IPS-20b (cell line): ENCODE results near the gene ATG2B.

Source experiments
- H3K27ac ChIP-seq: one replicate; pipeline ENCODE4 v1.5.1; 2013; ENCODE audit warnings: low read length
- H3K27me3 ChIP-seq: 2 replicates; pipeline ENCODE4 v1.6.1; 2013; ENCODE audit warnings: mild to moderate bottlenecking, low read length, inconsistent platforms; ENCODE audit not compliant: insufficient read depth
- H3K36me3 ChIP-seq: 2 replicates; pipeline ENCODE4 v1.6.1; 2013; ENCODE audit warnings: low read depth, mild to moderate bottlenecking, inconsistent platforms, low read length, moderate library complexity; ENCODE audit not compliant: insufficient read depth
- H3K4me1 ChIP-seq: 2 replicates; pipeline ENCODE4 v1.6.1; 2013; ENCODE audit warnings: mild to moderate bottlenecking, control low read depth, inconsistent platforms, low read length, moderate library complexity; ENCODE audit not compliant: insufficient read depth
- H3K4me3 ChIP-seq: 2 replicates; pipeline ENCODE4 v1.5.1; 2013; ENCODE audit warnings: mild to moderate bottlenecking, low read length, inconsistent platforms
- H3K9ac ChIP-seq: 2 replicates; pipeline ENCODE4 v1.6.1; 2013; ENCODE audit warnings: low read depth, mild to moderate bottlenecking, inconsistent platforms, low read length, moderate library complexity
- H3K9me3 ChIP-seq: 2 replicates; pipeline ENCODE4 v1.6.1; 2013; ENCODE audit warnings: mild to moderate bottlenecking, low read depth, low read length, inconsistent platforms; ENCODE audit not compliant: insufficient read depth

ATG2B gene

DNA sequence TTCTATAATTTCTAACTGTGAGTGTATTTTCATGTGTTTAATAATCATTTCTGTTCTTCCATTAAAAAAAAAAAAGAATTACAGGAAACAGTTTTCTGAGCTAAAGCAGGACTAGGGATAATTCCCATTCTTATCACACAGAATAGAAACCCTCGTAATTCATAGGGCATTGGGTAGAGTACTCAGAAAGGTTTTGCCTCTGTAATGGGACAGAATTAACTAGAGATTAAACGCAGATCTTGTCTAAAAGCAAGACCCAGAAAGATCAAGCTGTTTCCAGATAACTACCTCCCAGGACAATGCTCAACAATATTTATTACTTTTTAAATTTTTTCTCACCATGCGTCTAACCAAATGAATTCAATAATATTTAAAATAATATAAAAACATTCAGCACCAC lies 10.4 kb upstream of the ATG2B start:
- H3K36me3 ChIP-seq: no peaks in the 10 kb centered on the region
- H3K4me1 ChIP-seq: no peaks in the 10 kb centered on the region
- no peak overlapping the region for H3K9ac ChIP-seq
- H3K9me3 ChIP-seq: no peaks in the 10 kb centered on the region
- H3K27ac ChIP-seq: no peak overlapping the region
- no peaks in the 10 kb centered on the region for H3K27me3 ChIP-seq
- H3K4me3 ChIP-seq: no peak overlapping the region

DNA sequence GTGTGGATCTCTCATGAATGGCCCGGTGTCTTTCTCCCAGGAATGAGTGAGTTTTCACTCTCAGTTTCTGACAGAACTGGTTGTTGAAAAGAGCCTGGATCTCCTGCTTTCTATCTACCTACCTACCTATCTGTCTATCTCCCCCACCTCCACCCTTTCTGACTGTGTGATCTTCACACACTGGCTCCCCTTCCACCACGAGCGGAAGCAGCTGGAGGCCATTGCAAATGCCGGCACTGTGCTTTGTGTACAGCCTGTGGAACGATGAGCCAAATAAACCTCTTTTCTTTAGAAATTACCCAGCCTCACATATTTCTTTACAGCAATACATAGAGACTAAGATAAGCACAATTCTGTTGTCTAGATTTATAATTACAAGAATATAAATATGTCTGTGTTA lies 7.4 kb upstream of the ATG2B start:
- no peak overlapping the region for H3K27ac ChIP-seq
- no peaks in the 10 kb centered on the region for H3K27me3 ChIP-seq
- H3K4me3 ChIP-seq: no peak overlapping the region
- H3K9me3 ChIP-seq: no peaks in the 10 kb centered on the region
- H3K4me1 ChIP-seq: no peaks in the 10 kb centered on the region
- no peak overlapping the region for H3K9ac ChIP-seq
- no peaks in the 10 kb centered on the region for H3K36me3 ChIP-seq

DNA sequence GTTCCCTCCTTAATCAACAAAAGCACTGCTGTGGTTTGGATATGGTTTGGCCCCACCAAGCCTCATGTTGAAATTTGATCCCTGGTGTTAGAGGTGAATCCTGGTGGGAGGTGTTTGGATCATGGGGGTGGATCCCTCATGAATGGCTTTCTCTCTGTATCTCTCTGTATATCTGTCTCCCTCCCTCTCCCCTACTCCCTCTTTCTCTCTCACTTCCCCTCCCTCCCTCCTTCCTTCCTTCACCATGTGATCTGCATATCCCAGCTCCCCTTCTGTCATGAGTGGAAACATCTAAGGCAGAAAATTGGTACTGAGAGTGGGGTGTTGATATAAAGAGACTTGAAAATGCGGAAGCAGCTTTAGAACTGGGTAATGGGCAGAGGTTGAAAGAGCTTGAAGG lies 5.4 kb upstream of the ATG2B start:
- H3K27me3 ChIP-seq: no peaks in the 10 kb centered on the region
- H3K4me1 ChIP-seq: no peaks in the 10 kb centered on the region; the same call in 1 of the 2 replicates
- no peak overlapping the region for H3K9ac ChIP-seq
- H3K36me3 ChIP-seq: no peaks in the 10 kb centered on the region
- H3K27ac ChIP-seq: no peak overlapping the region
- H3K9me3 ChIP-seq: no peaks in the 10 kb centered on the region
- no peak overlapping the region for H3K4me3 ChIP-seq

DNA sequence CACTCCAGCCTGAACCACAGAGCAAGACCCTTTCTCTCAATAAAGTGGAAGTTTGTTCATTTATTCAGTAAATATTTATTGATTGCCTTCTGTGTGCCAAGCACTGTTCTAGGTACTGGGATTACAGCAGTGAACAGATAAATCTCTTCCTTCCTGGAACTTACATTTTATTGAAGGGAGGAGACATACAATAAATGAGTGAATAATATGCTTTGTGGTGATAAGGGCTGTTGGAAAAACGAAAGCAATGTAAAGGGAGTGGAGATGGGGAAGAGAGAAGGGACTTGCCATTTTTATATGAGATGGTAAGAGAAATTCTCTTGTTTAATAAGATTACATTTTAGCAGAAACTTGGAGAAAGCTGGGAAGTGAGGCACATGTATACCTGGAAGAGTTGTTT lies 1.8 kb upstream of the ATG2B start:
- Histone ChIP-seq H3K9me3 (no peaks in the 10 kb centered on the region), H3K9ac (no peak overlapping the region), H3K36me3 (no peaks in the 10 kb centered on the region), H3K27me3 (no peaks in the 10 kb centered on the region), H3K27ac (no peak overlapping the region), H3K4me3 (peak overlapping the region; percentile 86), H3K4me1 (peaks cover 15% of the 10 kb centered on the region)

DNA sequence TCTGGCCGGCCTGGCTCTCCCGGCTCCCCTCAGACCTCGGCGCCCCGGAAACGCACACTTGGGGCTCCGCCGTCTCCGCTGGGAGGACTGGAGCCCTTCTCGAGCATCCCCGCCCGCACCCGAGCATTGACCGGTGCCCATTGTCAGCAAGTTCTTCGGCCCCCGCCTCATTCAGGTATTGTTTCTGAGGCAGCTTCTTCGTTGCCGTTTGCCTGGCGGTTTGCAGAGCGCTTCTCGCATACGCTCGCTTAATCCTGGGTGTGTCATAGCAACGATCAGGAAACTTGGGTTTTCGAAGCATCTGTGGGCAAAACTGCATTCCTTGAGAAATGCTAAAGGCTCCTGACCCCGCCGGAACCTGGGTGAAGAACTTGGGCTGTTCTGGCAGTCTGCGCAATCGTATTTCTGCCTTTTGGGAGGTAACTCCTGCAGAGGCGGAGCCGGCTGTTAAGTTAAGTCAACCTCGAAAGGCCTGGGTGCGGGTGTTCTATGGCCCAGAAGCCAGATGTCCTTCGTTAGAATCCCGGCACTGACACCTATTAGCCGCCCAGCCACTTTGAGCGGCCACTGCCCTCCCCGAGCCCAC lies 703 bp upstream of the ATG2B start:
- Histone ChIP-seq H3K4me1 (peaks cover 15% of the 10 kb centered on the region), H3K36me3 (no peaks in the 10 kb centered on the region), H3K27ac (no peak overlapping the region), H3K27me3 (no peaks in the 10 kb centered on the region), H3K4me3 (peak overlapping the region; percentile 86), H3K9me3 (no peaks in the 10 kb centered on the region), H3K9ac (peak overlapping the region; percentile 75; the same call in 1 of the 2 replicates)

DNA sequence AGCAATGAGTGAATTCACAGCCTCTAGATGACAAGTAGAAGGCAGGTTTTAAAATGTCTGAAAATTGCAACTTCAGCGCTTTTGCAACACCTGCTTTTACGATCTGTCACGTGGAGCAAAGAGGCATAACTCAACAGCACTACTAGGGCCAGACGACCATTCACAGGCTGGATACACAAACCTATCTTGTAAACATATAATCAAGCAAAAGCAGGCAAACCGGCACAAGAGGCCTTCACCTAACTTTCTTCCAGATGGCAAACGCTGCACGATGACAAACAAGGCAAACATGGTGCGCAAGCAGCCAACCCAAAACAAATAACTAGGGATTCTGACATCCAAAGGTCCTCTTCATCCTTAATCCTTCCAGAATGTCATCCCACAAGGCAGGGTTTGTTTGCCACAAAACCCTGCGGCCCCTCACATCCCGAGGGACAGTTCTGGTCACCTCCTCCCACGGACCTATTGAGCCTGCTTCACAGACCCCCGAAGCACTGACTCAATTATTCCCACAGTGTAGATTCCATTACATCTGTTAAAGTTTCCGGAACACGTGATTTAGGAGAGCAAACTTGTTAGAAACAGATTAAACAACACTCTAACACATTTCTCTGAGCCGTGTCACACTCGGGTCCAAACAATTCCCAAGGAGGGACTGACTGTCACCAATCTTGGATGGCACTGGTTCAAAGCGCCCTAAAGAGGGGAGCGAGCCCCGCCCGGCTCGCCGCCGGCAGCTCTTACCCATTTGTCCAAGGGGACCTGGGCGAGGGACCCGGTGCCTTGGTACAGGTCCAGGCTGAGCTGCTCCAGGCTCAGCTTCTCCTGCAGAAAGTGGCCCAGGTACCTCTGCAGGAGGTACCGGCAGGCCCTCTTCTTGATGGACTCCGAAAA lies 823 bp downstream of the ATG2B start:
- peak overlapping the region; percentile 86 for H3K9ac ChIP-seq
- H3K27me3 ChIP-seq: no peaks in the 10 kb centered on the region
- no peak overlapping the region for H3K27ac ChIP-seq
- no peaks in the 10 kb centered on the region for H3K9me3 ChIP-seq
- H3K36me3 ChIP-seq: no peaks in the 10 kb centered on the region
- H3K4me1 ChIP-seq: peaks cover 15% of the 10 kb centered on the region
- peak overlapping the region; percentile 96 for H3K4me3 ChIP-seq

DNA sequence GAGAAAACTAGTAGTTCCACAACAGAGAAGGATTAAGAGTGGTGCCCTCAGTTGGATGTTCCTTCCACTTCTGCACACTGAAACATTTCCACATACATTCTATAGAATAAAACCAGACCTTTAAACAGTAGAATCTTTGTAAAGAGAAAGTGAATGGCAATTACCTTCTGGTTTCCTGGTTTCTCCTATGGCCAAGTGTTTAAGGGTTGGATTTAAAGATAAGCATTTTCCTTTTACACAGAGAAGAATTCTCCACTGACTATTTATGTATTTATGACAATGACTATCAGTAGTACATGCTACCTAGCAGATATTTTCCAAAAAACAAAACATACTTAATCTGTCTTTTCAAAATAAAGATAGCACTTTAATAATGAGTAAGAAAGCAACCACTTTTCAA lies 3.2 kb downstream of the ATG2B start:
- Histone ChIP-seq H3K36me3 (no peaks in the 10 kb centered on the region), H3K9me3 (no peaks in the 10 kb centered on the region), H3K27ac (no peak overlapping the region), H3K27me3 (no peaks in the 10 kb centered on the region), H3K4me3 (no peak overlapping the region), H3K9ac (no peak overlapping the region), H3K4me1 (peaks cover 15% of the 10 kb centered on the region)

DNA sequence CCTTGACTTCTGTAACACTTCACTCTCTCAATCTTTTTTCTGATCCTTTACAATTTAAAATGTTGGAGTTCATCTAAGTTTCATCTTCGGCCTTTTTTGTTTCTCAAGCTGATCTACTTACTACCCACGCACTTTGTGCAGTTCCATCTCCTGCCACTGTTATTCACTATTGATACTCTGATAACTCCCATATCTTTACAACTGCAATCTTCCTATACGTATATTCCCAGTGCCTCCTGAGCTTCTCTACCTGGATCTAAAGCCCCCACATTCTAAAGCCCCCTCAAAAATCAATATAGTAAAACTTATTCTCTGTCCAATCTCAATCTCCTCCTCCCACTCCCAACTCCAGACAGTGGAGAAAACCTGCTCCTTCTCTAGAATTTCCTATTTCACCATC lies 5.9 kb downstream of the ATG2B start:
- H3K4me3 ChIP-seq: no peak overlapping the region
- no peak overlapping the region for H3K9ac ChIP-seq
- no peak overlapping the region for H3K27ac ChIP-seq
- H3K27me3 ChIP-seq: no peaks in the 10 kb centered on the region
- no peaks in the 10 kb centered on the region for H3K36me3 ChIP-seq
- H3K4me1 ChIP-seq: peaks cover 14% of the 10 kb centered on the region
- H3K9me3 ChIP-seq: no peaks in the 10 kb centered on the region

DNA sequence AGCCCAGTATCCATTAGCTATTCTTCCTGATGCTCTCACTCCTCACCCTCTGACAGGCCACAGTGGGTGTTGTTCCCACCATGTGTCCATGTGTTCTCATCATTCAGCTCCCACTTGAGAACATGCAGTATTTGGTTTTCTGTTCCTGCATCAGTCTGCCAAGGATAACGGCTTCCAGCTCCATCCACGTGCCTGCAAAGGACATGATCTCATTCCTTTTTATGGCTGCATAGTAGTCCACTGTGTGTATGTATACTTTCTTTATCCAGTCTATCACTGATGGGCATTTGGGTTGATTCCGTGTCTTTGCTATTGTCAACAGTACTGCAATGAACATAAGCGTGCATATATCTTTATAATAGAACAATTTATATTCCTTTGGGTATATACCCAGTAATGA lies 8.9 kb downstream of the ATG2B start:
- H3K9ac ChIP-seq: no peak overlapping the region
- H3K4me1 ChIP-seq: peaks cover 14% of the 10 kb centered on the region; the same call in 1 of the 2 replicates
- no peak overlapping the region for H3K27ac ChIP-seq
- H3K36me3 ChIP-seq: no peaks in the 10 kb centered on the region
- H3K27me3 ChIP-seq: no peaks in the 10 kb centered on the region
- no peaks in the 10 kb centered on the region for H3K9me3 ChIP-seq
- H3K4me3 ChIP-seq: no peak overlapping the region

DNA sequence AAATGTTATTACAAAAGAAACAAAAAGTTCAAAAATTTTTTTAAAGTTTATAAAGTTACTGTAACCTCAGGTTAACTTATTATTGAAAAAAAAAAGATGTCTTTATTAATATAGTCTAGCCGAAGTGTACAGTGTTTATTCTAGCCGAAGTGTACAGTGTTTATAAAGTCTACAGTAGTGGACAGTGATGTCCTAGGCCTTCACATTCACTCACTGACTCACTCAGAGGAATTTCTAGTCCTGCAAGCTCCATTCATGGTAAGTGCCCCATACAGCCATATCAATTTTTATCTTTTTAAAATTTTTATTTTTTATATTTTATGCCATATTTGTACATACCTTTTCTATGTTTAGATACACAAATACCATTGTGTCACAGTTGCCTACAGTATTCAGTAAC lies 10.4 kb downstream of the ATG2B start:
- Histone ChIP-seq H3K9me3 (no peaks in the 10 kb centered on the region), H3K4me3 (no peak overlapping the region), H3K27ac (no peak overlapping the region), H3K36me3 (no peaks in the 10 kb centered on the region), H3K9ac (no peak overlapping the region), H3K4me1 (peaks cover 18% of the 10 kb centered on the region; the same call in 1 of the 2 replicates), H3K27me3 (no peaks in the 10 kb centered on the region)

DNA sequence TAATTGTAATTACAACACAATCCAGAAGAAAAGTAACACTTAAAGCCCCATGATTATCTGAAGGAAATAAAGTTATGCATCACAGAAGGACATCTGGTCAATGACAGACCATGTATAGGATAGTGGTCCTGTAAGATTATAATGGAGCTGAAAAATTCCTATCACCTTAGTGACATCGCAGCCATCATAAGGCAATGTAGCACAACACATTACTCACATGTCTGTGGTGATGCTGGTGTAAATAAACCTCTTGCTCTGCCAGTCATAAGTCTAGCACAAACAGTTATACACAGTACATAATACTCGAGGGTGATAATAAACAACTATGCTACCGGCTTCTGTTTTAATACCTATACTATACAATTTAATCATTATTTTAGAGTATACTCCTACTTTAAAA lies 11.2 kb downstream of the ATG2B start:
- H3K27ac ChIP-seq: no peak overlapping the region
- H3K4me1 ChIP-seq: peaks cover 18% of the 10 kb centered on the region; the same call in 1 of the 2 replicates
- H3K9ac ChIP-seq: no peak overlapping the region
- H3K27me3 ChIP-seq: no peaks in the 10 kb centered on the region
- no peaks in the 10 kb centered on the region for H3K36me3 ChIP-seq
- H3K4me3 ChIP-seq: no peak overlapping the region
- no peaks in the 10 kb centered on the region for H3K9me3 ChIP-seq
